K562 (cell line): ENCODE results near the gene IKZF3. TPM values are rescaled to one million over a fixed set of nuclear protein-coding genes. Genes with fewer than 3 reads are reported as not detected.

Experiments
- CBFA2T2 ChIP-seq: fragments of 450-650 bp; conservative IDR thresholded peaks from 2 replicates; pipeline ENCODE4 v1.6.1; 2017; ENCODE audit warnings: mild to moderate bottlenecking
- CUX1 ChIP-seq: fragments of 200-800 bp; sonication (Bioruptor generic); IDR thresholded peaks from 2 replicates; pipeline ENCODE4 v1.6.1; 2016; ENCODE audit warnings: missing genetic modification characterization, missing compliant biosample characterization
- PTRF ChIP-seq: fragments of 450-650 bp; IDR thresholded peaks from 2 replicates; pipeline ENCODE4 v1.6.1; 2016; ENCODE audit warnings: mild to moderate bottlenecking, missing genetic modification characterization, missing compliant biosample characterization
- SNAPC5 ChIP-seq: fragments of 250-450 bp; sonication (Bioruptor Pico); IDR thresholded peaks from 2 replicates; pipeline ENCODE4 v1.8.0; 2021; ENCODE audit warnings: moderate library complexity, mild to moderate bottlenecking, inconsistent platforms
- THRAP3 ChIP-seq: fragments of 450-650 bp; IDR thresholded peaks from 2 replicates; pipeline ENCODE4 v1.6.1; 2016; ENCODE audit warnings: mild to moderate bottlenecking, inconsistent platforms, borderline replicate concordance
- ZNF280B ChIP-seq: fragments of 250-450 bp; sonication (Bioruptor Pico); IDR thresholded peaks from 2 replicates; pipeline ENCODE4 v1.5.1; 2021; ENCODE audit warnings: mild to moderate bottlenecking
- ZNF445 ChIP-seq: fragments of 250-450 bp; sonication (Bioruptor Pico); IDR thresholded peaks from 2 replicates; pipeline ENCODE4 v1.4.0; 2020; ENCODE audit warnings: low read depth, mild to moderate bottlenecking, moderate library complexity
- polyA plus RNA-seq, 8 experiments: library from polyadenylated mRNA; depleted of rRNA in 4 of 8; stranded (reverse) in 5 of 8; unstranded in 3 of 8; fragments of >200 nt; fragmentation: Nextera tagmentation in 2 of 8; fragmentation: Illumina TruSeq in 1 of 8; extraction: Ambion mirVana in 2 of 8; extraction: Trizol in 1 of 8; gene quantifications; 2 replicates each; pipeline versions ENCODE4 v1.2.1 to v1.2.3, GENCODE V29; 2011 to 2014; ENCODE audit warnings: inconsistent platforms in 1 of 8, missing spikeins in 1 of 8
- total RNA-seq, 7 experiments: library from RNA; depleted of rRNA in 6 of 7; stranded (reverse); fragments of >200 nt in 6 of 7; fragmentation: Illumina TruSeq in 2 of 7; extraction: Trizol in 2 of 7; gene quantifications; 2 replicates each; pipeline versions ENCODE4 v1.2.1 to v1.2.3, GENCODE V29; 2011 to 2021; ENCODE audit warnings: low replicate concordance in 1 of 7
- TF ChIP-seq, protein P1 (sequence below): fragments of 250-450 bp; sonication (Bioruptor Pico); IDR thresholded peaks from 2 replicates; pipeline ENCODE4 v1.4.0; 2020; ENCODE audit warnings: borderline replicate concordance
- TF ChIP-seq, protein P2 (sequence below): fragments of 450-650 bp; IDR thresholded peaks from 2 replicates; pipeline ENCODE4 v1.6.1; 2017; ENCODE audit warnings: antibody characterized with exemption, mild to moderate bottlenecking
- TF ChIP-seq, protein P3 (sequence below): IDR thresholded peaks from 2 replicates; pipeline ENCODE4 v1.6.1; 2011; ENCODE audit warnings: borderline replicate concordance, low read depth, mild to moderate bottlenecking, moderate library complexity, low read length; ENCODE audit not compliant: insufficient read depth, poor library complexity, severe bottlenecking

Gene IKZF3
- total and polyA plus RNA-seq, 9 of the 15 experiments (the other 6 are each of a cell fraction or from before 2014, with no cell fraction given) = 0.06 to 1.6 (median 0.62) TPM

GRCh38 chr17:39722965-39723848 is 140.9 kb downstream of the IKZF3 start (continued):
- TF ChIP-seq, protein P1, sequence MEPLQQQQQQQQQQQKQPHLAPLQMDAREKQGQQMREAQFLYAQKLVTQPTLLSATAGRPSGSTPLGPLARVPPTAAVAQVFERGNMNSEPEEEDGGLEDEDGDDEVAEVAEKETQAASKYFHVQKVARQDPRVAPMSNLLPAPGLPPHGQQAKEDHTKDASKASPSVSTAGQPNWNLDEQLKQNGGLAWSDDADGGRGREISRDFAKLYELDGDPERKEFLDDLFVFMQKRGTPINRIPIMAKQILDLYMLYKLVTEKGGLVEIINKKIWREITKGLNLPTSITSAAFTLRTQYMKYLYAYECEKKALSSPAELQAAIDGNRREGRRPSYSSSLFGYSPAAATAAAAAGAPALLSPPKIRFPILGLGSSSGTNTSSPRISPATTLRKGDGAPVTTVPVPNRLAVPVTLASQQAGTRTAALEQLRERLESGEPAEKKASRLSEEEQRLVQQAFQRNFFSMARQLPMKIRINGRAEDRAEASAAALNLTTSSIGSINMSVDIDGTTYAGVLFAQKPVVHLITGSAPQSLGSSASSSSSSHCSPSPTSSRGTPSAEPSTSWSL = no peak
- TF ChIP-seq, protein P2, sequence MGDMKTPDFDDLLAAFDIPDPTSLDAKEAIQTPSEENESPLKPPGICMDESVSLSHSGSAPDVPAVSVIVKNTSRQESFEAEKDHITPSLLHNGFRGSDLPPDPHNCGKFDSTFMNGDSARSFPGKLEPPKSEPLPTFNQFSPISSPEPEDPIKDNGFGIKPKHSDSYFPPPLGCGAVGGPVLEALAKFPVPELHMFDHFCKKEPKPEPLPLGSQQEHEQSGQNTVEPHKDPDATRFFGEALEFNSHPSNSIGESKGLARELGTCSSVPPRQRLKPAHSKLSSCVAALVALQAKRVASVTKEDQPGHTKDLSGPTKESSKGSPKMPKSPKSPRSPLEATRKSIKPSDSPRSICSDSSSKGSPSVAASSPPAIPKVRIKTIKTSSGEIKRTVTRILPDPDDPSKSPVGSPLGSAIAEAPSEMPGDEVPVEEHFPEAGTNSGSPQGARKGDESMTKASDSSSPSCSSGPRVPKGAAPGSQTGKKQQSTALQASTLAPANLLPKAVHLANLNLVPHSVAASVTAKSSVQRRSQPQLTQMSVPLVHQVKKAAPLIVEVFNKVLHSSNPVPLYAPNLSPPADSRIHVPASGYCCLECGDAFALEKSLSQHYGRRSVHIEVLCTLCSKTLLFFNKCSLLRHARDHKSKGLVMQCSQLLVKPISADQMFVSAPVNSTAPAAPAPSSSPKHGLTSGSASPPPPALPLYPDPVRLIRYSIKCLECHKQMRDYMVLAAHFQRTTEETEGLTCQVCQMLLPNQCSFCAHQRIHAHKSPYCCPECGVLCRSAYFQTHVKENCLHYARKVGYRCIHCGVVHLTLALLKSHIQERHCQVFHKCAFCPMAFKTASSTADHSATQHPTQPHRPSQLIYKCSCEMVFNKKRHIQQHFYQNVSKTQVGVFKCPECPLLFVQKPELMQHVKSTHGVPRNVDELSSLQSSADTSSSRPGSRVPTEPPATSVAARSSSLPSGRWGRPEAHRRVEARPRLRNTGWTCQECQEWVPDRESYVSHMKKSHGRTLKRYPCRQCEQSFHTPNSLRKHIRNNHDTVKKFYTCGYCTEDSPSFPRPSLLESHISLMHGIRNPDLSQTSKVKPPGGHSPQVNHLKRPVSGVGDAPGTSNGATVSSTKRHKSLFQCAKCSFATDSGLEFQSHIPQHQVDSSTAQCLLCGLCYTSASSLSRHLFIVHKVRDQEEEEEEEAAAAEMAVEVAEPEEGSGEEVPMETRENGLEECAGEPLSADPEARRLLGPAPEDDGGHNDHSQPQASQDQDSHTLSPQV = no peak
- TF ChIP-seq PTRF (tag) (no peak), CBFA2T2 (no peak), ZNF445 (CRISPR knock-in tag) (no peak), SNAPC5 (CRISPR knock-in tag) (no peak), THRAP3 (no peak), CUX1 (CRISPR knock-in tag) (no peak), ZNF280B (CRISPR knock-in tag) (no peak)
- TF ChIP-seq, protein P3, sequence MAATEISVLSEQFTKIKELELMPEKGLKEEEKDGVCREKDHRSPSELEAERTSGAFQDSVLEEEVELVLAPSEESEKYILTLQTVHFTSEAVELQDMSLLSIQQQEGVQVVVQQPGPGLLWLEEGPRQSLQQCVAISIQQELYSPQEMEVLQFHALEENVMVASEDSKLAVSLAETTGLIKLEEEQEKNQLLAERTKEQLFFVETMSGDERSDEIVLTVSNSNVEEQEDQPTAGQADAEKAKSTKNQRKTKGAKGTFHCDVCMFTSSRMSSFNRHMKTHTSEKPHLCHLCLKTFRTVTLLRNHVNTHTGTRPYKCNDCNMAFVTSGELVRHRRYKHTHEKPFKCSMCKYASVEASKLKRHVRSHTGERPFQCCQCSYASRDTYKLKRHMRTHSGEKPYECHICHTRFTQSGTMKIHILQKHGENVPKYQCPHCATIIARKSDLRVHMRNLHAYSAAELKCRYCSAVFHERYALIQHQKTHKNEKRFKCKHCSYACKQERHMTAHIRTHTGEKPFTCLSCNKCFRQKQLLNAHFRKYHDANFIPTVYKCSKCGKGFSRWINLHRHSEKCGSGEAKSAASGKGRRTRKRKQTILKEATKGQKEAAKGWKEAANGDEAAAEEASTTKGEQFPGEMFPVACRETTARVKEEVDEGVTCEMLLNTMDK = no peak
